HG03095 (cell line): Measurements from ENCODE around the gene FCER1A.

Experiments used
- ATAC-seq: cut with Tn5 transposase; IDR thresholded peaks from one replicate; pipeline ENCODE4 v1.9.1; 2021; ENCODE audit warnings: moderate library complexity; ENCODE audit not compliant: unreplicated experiment

Gene FCER1A

DNA sequence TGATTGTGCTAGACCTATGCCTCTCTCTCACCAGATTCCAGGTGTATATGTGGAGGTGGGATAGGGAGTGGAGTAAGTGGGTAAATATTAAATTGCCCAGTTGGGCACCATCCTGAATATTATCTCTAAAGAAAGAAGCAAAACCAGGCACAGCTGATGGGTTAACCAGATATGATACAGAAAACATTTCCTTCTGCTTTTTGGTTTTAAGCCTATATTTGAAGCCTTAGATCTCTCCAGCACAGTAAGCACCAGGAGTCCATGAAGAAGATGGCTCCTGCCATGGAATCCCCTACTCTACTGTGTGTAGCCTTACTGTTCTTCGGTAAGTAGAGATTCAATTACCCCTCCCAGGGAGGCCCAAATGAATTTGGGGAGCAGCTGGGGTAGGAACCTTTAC lies at the start of gene FCER1A:
Gene FCER1A, plus strand, starts transcription at position 242 of the 400 bp plus-strand sequence. Its CDS starts 29 bp downstream, at position 271.
- no peak for ATAC-seq

DNA sequence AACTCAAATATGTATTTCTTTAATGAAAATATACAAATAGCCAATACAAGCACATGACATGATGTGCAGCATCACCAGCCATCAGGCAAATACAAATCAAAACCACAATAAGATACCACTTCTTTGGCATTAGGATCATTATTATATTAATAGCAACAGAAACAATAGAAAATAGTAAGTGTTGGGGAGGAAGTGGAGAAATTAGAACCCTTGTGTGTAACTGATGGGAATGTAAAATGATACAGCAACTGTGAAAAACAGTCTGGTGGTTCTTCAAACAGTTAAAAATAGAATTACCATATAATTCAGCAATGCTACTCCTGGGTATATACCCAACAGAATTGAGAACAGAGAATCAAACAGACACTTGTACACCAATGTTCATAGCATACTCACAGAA lies 40.8 kb upstream of the FCER1A start:
- ATAC-seq, result no peak

DNA sequence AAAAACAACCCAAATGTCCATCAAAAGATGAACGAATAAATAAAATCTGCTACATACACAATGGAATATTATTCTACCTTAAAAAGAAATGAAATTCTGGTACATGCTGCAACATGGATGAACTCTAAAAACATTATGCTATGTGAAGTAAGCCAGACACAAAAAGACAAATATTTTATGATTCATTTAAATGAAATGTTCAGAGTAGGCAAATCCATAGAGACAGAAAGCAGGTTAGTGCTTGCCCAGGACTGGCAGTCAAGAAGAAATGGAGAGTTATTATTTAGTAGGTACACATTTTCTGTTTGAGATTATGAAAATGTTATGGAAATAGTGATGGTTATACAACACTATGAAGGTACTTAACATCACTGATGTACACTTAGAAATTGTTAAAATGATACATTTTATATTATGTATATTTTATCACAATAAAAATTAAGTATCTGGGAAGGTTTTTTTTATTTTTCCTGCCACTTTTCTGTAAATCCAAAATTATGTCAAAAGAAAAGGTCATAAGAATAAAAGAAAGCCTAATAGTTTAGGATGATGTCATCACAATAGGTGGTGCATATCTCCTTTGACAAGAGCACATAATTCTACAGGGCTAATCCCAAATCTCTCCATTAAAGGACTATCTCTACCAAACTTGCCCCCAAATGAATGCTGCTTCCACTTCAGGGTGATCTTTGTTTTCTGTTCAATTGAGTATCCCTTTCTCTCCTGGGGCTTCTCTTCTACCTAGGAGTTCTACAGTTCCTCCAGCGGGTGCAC lies 40.2 kb upstream of the FCER1A start:
- ATAC-seq, result no peak

DNA sequence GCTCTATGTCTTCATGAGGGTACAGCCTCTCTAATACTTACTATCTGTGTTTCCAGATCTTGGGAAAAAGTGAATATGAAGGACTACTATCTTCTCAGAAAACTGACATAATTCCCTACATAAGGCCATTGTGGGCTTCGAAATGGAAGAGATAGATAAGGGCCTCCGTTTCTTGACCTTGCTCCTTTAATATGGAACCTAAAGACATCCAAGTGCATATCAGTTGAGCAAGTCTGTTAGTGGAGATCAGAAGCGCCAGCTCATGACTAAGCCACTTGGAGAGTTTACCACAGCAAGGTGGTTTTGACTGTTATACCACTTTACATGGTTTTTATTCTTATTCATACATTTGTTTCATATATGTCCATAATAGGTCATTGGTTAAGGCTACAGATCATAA lies 35.3 kb upstream of the FCER1A start:
- ATAC-seq, result no peak

DNA sequence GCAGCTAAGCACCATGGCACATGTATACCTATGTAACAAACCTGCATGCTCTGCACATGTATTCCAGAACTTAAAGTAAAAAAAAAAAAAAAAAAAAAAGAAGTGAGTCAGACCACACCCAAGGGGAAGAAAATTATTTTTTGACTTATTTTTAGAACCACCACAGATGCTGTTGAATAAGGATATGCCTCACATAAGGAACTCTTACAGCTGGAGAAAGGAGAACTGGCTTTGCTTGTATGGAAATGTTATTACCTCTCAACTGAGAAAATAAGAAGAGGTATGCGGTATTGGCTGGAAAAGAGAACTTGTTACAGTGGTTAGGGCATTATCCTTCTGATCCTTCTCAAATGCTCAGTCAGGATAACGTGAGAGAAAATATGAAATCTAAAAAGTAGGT lies 27.5 kb upstream of the FCER1A start:
- ATAC-seq, result no peak

DNA sequence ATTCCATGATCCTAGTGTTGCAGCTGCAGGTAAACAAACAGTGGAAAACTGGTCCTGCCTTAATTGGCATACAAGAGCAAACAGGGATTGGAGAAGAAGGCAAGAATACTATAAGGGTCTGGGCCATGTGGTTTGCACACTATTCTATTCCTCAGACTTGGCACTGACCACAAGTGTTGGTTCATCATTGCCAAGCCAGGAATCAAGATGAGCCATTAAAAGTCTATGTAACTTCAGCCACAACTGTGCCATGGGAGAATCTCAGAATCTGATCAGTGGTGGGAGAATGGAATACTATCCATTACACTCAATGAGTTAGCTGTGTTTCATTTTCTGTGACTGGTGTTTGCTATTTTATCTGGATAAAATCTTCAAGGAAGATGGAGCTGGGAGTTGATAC lies 26.2 kb upstream of the FCER1A start:
- ATAC-seq, result no peak

DNA sequence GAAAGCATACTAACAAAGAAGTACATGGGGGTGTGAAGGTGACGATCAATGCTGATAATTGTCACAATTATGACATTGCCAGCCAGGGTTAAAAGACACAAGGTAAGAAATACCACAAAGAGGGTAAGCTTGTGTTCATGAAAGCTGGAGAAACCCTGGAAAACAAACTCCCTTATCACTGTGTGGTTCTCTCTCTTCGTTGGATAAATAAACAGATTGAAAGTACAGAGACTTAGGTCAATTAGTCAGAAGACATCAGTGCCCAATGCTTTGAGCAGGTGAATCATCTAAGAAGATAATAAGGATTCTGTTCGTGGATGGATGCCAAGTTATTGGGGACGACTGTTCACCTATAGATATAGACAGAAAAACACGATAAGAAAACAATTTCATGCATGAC lies 22.4 kb upstream of the FCER1A start:
- no peak for ATAC-seq

DNA sequence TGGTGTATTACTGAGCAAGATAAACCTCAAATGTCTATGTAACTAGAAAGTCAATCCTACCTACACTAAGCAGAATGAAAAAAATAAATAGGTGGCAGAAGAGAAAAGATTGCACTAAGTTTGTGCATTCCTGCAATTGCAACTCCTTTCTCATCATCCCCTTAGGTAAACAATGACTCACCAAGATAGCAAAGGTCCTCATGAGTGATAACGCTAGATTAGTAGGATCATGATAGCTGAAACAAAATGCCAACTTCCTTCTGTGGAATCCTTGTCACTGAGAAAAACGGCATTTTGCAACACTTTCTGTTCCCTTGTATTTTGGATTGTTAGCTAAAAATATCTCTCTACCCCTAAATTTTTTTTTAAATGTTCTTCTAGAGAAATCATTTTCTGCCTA lies 20.0 kb upstream of the FCER1A start:
- ATAC-seq, result no peak

DNA sequence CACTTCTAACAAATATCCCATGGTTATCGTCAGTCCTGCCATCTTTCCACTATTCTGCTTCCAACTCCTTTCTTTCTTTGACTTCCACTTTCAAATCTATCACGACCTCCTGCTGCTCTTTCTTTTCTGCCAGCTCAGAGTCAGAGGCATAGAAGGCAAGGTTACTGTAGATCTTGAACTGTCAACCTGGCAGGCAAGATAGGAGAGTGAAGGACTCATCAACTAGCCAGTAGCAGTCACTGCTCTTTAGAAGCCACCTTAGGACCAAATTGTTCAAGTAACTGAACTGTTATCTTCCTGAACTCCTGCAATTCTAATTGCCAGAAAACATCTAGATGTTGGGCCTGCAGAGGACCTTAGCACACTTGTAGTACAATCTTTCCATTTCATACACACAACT lies 13.1 kb upstream of the FCER1A start:
- ATAC-seq, result no peak

DNA sequence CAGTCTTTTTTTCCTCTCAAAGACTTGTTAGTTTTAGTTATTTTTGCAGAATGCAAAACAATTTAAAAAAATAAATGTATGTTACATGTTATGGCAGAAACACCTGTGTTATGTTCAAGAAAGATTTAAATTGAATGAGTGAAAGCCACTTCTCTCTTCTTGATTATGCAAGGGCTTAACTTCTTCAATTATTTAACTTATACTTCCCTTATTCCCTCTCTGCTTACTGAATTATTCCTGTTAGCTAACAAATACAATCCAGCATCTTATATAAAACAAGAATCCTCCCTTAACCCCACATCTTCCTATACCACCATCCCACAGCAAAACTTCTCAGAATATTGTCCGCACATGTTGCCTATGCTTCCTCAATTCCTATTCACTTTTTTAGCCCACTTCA lies 10.7 kb upstream of the FCER1A start:
- no peak for ATAC-seq

DNA sequence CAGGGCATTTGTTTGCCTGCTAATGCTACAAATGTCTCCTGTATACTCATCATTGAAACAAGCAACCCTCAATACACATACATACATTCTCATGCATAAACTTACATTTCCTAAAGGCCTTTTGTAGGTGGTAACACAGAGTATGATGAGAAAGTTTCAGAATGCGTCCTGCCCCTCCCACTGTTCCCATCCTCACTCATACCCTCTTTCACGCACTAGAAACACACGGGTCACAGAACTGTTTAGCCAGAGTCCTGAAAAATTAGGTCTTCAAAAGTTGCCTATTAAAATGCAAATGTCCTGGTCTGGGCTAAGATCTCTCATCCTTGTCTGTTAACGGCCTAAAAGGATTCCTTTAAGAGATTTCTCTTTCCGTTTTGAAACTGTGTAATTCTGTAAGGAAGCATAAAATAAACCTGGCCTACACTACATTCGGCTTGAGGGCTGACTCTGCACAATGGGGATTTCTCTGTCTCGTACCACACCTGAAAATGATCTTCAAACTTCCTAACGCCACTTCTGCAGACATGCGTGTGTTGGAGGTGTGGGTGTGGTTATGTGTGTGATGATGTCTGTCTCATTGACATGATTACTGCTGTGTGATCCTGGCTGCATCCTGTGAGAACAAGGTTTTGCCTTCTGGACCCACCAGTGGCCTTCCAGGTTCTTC lies 5.3 kb upstream of the FCER1A start:
- ATAC-seq, result no peak

DNA sequence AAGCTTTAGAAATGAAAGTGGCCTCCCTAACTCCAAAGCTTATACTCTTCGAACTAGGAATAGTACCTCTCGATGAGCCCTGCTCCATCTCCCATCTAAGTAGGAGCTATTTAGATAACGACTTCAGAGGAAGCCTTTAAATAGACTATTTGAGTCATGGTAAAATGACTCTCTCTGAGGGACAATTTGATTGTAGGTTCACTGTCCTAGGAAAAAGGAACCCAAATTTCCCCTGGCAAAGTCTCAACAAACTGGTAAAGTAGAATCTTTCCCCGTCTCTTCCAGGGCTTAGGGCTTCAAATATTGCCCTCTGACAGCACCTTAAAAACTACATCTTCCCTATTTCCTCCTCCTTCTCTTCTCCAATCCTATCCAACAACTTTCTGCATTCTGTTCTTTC lies 2.0 kb upstream of the FCER1A start:
- no peak for ATAC-seq

DNA sequence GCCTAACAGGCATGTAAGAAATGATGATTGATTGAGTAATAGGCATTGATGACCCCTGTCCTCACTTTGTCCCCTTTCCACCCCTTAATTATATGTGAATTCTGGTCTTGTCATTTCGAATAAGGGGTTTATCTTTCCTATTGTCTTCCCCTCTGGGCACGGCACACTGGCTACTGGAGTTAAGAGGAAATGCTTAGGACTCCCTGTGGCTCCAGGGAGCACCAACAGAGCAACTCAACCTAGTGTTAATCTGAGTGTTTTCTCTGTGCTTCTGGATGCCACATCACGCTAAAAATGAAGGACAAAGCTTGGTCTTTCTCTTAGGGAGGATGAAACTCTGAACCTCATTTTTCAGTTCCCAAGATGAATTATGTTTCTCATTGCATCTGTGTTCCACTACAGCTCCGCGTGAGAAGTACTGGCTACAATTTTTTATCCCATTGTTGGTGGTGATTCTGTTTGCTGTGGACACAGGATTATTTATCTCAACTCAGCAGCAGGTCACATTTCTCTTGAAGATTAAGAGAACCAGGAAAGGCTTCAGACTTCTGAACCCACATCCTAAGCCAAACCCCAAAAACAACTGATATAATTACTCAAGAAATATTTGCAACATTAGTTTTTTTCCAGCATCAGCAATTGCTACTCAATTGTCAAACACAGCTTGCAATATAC lies 5.3 kb downstream of the FCER1A start:
- ATAC-seq, result no peak

DNA sequence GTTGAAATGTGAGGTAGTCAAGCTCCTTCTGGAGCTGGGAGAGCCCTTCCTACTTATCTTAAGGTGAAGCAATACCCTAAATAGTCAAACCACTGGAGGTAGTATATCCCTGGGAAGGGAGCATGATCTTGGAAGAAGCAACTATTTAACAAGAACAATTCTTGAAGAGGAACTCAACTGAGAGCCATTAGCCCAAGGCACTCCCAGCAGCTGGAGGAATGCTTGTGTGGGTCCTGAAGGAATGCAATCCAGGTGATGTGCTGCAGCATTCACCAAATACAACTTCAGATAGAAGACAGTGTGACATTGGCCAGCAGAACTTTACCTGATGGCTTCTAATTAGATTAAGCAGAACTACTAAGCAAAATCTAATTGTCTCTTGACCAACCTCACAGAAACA lies 9.5 kb downstream of the FCER1A start:
- no peak for ATAC-seq

DNA sequence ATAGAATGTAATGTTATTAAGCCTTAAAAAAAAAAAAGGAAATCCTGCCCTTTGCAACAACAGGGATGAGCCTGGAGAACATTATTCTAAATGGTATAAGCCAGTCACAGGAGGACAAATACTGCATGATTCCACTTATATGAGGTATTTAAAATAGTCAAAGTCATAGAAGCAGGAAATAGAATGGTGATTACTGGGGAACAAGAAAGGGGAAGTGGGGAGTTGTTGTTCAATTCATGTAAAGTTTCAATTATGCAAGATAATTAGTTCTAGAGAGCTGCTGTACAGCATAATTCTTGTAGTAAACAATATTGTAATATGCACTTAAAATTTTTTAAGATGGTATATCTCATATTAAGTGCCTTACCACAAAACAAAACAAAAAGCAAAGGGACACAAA lies 13.2 kb downstream of the FCER1A start:
- no peak for ATAC-seq

DNA sequence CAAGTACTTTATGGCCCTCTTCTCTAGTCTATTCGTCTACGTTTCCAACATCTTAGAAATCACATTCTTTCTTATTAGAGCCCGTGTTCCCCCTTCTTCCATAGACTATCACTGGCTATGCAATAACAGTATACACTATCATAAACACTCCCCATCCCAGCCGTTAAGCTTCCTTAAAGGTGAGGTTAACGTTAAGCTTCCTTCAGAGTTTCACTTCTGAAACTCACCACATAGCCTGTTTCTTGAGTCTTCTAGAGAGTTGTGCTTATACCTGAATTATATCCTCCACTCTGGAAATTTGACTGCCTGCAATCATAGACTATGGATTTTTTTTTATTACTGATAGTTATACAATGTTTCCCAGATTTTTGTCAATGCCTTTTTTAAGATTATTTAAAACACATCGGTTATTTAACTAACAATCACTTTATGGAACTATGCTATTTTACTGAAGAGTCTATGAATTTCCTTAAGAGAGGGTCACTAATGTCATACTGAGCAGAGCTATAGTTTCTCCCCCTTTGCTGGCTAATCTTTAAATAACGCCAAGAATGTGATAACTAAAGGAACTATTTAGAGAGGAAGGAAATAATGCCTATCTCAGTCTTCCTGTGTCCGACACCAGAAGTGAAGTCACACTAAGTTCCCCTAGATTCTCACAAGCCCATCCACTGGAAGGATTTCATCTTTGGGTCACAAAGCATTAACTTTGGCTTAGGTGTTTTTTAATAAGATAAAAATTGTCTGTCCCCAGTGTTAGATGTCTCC lies 16.8 kb downstream of the FCER1A start:
- no peak for ATAC-seq

DNA sequence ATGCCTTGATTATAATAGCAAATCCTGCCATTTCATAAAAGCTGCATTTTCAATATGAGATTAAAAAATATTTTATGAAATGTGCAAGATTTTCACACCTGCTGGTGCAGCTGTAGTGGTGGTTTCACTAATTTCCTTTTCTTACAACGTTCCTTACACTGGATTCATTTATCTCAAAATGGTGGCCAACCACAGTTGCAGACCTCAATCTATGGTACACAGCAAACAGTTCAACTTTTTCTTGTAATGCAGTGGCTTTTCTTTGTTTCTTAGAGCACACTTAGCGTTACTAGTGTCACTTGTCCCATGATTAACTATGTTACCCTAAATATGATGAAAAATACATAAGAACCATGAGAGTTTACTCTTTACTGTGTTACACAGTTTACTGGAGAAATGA lies 32.7 kb downstream of the FCER1A start:
- ATAC-seq, result no peak

DNA sequence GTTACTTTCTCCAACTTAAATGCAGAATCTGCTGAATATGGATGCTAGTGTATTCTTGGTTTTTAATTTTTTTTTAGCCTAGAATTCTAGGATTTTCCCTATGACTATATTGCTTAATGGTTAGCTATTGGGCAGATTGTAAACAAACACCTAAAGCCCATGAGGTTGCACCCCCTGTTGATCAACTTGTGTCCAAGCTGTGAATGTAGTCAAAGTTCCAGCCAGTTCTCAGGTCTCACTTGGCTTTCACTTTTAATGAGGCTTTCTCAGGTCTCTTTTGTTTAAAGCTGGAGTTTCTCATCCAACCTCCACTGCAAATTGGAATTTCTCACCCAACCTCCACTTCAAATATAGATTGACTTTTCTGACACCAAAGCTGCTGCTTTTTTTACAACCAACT lies 35.9 kb downstream of the FCER1A start:
- ATAC-seq, result no peak

DNA sequence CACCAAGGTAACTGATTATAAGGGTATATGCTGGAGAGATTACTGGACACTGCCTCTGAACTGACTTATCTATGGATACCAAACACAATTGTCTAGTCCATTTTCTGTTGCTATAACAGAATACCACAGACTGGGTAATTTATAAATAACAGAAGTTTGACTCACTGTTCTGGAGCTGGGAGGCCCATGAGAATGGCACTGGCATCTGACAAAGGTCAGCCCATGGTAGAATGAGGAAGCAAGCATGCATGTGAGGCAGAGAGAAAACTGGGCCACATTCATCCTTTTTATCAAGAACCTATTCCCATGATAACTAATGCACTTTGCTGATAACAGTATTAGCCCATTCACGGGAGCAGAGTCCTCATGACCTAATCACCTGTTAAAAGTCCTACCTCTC lies 37.4 kb downstream of the FCER1A start:
- no peak for ATAC-seq

DNA sequence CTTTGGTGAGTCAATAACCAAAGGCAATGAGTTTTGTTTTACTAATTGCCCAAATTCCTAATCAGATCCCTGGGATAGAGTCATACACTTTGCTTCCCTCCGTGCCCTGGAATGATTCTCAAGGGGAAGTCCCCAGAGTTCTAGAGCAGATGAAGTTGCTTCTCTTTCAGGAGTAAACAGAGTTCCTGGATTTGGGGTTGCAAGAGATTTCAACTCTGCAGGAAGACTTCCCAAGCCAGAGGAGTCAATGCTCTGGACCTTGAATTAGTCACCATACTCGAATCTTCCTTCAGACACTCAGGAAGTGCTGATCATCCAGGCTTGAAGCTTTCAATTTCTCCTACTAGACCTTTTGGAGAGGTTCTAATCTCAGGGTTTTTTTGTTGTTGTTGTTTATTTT lies 39.6 kb downstream of the FCER1A start:
- no peak for ATAC-seq

DNA sequence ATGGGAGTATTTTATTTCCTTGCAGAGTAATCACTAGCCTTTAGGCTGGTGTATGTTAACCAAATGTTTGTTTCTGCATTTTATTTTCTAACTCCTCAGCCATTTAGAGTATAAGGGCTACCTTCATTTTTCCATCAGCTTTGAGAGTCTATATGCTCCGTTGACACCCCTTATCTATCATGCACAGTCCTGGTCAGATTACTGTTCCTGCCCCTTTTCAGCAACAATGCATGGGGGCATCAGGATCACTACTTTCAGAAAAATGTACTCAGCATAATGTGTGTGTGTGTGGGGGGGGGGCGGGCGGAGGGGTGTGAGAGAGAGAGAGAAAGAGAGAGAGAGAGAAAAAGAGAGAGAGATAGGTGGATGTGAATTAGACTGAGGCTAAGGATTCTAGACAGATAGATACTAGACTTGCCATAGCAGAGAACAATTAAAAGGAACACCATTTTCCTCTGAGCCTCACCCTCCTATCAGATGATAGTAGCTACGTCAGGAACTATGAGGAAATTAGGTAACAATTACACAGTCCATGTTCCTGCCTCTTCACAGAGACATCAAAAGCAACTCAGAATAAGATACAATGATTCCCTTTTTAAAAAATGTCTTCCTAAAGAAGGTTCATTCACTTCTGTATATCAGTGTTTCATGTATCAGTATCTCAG lies 40.8 kb downstream of the FCER1A start:
- ATAC-seq, result no peak
